ENCODE data around the gene NDUFA13.

The NDUFA13 gene

GRCh38 chr19:19475015-19475765 is 40.8 kb upstream of the NDUFA13 start:
- Histone ChIP-seq H3K79me2 (ENCODE audit: insufficient read depth, low read depth) (peaks cover 16% of the 10 kb centered on the region; the same call in 1 of the 2 replicates), H3K4me2 (no peak overlapping the region), H3K27me3 (ENCODE audit: insufficient read depth, low read depth) (no peaks in the 10 kb centered on the region), H3K27ac (no peak overlapping the region), H3K9ac (no peak overlapping the region), H3K36me3 (ENCODE audit: insufficient read depth) (no peaks in the 10 kb centered on the region), H4K20me1 (ENCODE audit: insufficient read depth) (peaks cover 13% of the 10 kb centered on the region), H2AFZ (ENCODE audit: low read depth) (no peak overlapping the region), H3K4me1 (ENCODE audit: low read depth, poor library complexity, severe bottlenecking) (peaks cover 17% of the 10 kb centered on the region), H3K4me3 (IDR thresholded peaks at IDR 0.05; ENCODE audit: insufficient read depth, low read depth, low read length) (no peak overlapping the region)
- TF ChIP-seq, protein P1, sequence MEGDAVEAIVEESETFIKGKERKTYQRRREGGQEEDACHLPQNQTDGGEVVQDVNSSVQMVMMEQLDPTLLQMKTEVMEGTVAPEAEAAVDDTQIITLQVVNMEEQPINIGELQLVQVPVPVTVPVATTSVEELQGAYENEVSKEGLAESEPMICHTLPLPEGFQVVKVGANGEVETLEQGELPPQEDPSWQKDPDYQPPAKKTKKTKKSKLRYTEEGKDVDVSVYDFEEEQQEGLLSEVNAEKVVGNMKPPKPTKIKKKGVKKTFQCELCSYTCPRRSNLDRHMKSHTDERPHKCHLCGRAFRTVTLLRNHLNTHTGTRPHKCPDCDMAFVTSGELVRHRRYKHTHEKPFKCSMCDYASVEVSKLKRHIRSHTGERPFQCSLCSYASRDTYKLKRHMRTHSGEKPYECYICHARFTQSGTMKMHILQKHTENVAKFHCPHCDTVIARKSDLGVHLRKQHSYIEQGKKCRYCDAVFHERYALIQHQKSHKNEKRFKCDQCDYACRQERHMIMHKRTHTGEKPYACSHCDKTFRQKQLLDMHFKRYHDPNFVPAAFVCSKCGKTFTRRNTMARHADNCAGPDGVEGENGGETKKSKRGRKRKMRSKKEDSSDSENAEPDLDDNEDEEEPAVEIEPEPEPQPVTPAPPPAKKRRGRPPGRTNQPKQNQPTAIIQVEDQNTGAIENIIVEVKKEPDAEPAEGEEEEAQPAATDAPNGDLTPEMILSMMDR (conservative IDR thresholded peaks at IDR 0.05; ENCODE audit: low read depth, low read length): no peak

DNA sequence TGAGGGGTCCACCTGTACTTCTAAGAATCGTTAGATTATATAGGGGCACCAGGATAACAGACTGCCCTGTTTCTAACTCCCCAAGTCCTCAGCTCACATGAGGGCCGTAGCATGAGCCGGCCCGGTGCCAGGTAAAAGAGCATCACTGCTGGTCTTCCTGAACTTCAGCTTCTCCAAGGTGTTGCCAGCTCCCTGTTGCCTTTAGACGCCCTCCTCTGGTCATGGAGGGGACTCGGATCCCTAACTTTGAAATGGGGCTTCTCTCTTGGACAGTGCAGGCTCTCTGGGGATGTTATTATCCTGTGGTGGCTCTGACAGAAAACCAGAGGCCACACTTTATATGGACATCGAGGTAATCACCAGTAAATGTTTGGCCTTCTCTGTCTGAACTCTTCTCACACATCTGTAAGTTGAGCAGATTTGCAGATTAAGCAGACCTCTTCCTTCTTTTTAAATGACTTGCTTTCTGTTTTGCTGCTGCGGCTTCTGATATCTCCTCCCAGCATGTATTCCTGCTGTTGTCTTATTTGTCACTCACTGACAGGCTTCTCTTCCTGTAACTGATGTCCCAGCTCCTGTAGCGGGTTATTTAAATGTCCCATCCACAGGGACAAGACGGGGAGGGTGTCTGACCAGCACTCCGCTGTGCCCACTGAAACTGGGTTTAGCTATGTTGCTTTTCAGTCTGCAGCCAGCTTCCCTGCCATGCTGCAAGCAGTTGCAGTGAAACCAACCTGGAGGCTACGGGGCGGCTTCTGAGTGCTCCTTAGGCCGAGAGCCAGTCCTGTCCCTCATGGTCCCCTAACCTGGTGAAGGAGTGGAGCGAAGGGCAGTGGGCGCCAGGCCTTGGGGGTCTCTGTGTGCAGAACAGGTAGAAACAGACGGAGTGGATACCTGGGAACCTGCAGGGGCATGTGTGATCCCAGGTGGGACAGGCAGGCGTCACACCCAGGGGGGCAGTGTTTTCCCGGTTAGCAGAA is 39.9 kb upstream of the NDUFA13 start:
- no peaks in the 10 kb centered on the region for H3K27me3 ChIP-seq (ENCODE audit: insufficient read depth, low read depth)
- H3K4me3 ChIP-seq (IDR thresholded peaks at IDR 0.05; ENCODE audit: insufficient read depth, low read depth, low read length): no peak overlapping the region
- H2AFZ ChIP-seq (ENCODE audit: low read depth): no peak overlapping the region
- H3K36me3 ChIP-seq (ENCODE audit: insufficient read depth): no peaks in the 10 kb centered on the region
- H3K79me2 ChIP-seq (ENCODE audit: insufficient read depth, low read depth): peaks cover 16% of the 10 kb centered on the region; the same call in 1 of the 2 replicates
- no peak overlapping the region for H3K4me2 ChIP-seq
- no peak overlapping the region for H3K9ac ChIP-seq
- H3K4me1 ChIP-seq (ENCODE audit: low read depth, poor library complexity, severe bottlenecking): peaks cover 26% of the 10 kb centered on the region
- H4K20me1 ChIP-seq (ENCODE audit: insufficient read depth): peaks cover 21% of the 10 kb centered on the region
- TF ChIP-seq, protein P1 (conservative IDR thresholded peaks at IDR 0.05; ENCODE audit: low read depth, low read length): no peak
- no peak overlapping the region for H3K27ac ChIP-seq

GRCh38 chr19:19477705-19478383 is 38.2 kb upstream of the NDUFA13 start:
- Histone ChIP-seq H3K79me2 (ENCODE audit: insufficient read depth, low read depth) (peaks cover 16% of the 10 kb centered on the region; the same call in 1 of the 2 replicates), H3K36me3 (ENCODE audit: insufficient read depth) (no peaks in the 10 kb centered on the region), H3K4me3 (IDR thresholded peaks at IDR 0.05; ENCODE audit: insufficient read depth, low read depth, low read length) (no peak overlapping the region), H3K27me3 (ENCODE audit: insufficient read depth, low read depth) (no peaks in the 10 kb centered on the region), H3K4me1 (ENCODE audit: low read depth, poor library complexity, severe bottlenecking) (peaks cover 31% of the 10 kb centered on the region), H3K27ac (no peak overlapping the region), H4K20me1 (ENCODE audit: insufficient read depth) (peaks cover 33% of the 10 kb centered on the region), H3K4me2 (no peak overlapping the region), H2AFZ (ENCODE audit: low read depth) (no peak overlapping the region), H3K9ac (no peak overlapping the region)
- TF ChIP-seq, protein P1 (conservative IDR thresholded peaks at IDR 0.05; ENCODE audit: low read depth, low read length): no peak

- Histone ChIP-seq H3K4me1 (ENCODE audit: low read depth, poor library complexity, severe bottlenecking) (peaks cover 21% of the 10 kb centered on the region), H3K79me2 (ENCODE audit: insufficient read depth, low read depth) (peaks cover 15% of the 10 kb centered on the region; the same call in 1 of the 2 replicates), H3K36me3 (ENCODE audit: insufficient read depth) (no peaks in the 10 kb centered on the region), H3K9ac (no peak overlapping the region), H3K4me3 (IDR thresholded peaks at IDR 0.05; ENCODE audit: insufficient read depth, low read depth, low read length) (no peak overlapping the region), H2AFZ (ENCODE audit: low read depth) (no peak overlapping the region), H3K27me3 (ENCODE audit: insufficient read depth, low read depth) (no peaks in the 10 kb centered on the region), H3K4me2 (no peak overlapping the region), H3K27ac (no peak overlapping the region), H4K20me1 (ENCODE audit: insufficient read depth) (peaks cover 33% of the 10 kb centered on the region)
- TF ChIP-seq, protein P1 (conservative IDR thresholded peaks at IDR 0.05; ENCODE audit: low read depth, low read length): no peak
Observed at GRCh38 chr19:19480688-19481087, 35.3 kb upstream of the NDUFA13 start.

All from KMS-11 (cell line).